ENCODE data around the gene TACSTD2.
A peak's percentile ranks its signal among the peaks of the same experiment; 100 is the strongest.
"Not testable (repeated sequence)": the region's sequence is repeated elsewhere in the genome, so short reads cannot be mapped to it uniquely, and the experiment has no call there.

The TACSTD2 gene, protein sequence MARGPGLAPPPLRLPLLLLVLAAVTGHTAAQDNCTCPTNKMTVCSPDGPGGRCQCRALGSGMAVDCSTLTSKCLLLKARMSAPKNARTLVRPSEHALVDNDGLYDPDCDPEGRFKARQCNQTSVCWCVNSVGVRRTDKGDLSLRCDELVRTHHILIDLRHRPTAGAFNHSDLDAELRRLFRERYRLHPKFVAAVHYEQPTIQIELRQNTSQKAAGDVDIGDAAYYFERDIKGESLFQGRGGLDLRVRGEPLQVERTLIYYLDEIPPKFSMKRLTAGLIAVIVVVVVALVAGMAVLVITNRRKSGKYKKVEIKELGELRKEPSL

DNA sequence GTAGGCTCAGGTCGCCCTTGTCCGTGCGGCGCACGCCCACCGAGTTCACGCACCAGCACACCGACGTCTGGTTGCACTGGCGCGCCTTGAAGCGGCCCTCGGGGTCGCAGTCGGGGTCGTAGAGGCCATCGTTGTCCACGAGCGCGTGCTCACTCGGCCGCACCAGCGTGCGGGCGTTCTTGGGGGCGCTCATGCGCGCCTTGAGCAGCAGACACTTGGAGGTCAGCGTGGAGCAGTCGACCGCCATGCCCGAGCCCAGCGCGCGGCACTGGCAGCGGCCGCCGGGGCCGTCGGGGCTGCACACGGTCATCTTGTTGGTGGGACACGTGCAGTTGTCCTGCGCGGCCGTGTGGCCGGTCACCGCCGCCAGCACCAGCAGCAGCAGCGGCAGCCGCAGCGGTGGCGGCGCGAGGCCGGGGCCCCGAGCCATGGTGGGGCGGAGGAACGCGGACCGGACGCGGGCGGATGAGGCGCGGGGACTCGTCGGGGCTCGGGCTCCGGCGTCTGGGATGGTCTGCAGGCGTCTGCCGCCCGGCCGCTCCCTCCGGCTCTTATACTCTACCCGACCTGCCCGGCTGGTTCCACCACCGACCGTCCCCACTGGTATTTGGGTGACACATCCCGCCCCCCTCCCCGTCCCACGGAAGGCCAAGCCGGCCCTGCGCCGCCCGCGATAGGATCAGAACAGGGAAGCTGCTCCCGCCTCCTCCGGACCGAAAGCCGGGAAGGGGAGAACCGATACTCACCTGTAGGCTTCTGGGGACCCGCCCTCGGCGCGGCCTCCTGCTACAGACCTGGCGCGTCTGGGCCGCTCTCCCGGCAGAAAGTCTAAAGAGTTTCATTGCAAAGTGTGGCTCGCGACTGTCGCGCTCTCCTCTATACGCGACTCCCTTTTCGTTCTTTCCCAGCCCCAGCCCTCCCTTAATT lies at the start of gene TACSTD2:
Gene TACSTD2, minus strand, starts transcription at position 526 of the 927 bp plus-strand sequence. Its CDS starts 96 bp downstream, at position 430.
- in situ Hi-C loops (cut with HindIII; ENCODE audit: low pct_ligation_motif_present, low pct_unique_long_range_greater_than_20kb, low sequenced_read_pairs), result no loop called here
- DNase-seq, result no peak

DNA sequence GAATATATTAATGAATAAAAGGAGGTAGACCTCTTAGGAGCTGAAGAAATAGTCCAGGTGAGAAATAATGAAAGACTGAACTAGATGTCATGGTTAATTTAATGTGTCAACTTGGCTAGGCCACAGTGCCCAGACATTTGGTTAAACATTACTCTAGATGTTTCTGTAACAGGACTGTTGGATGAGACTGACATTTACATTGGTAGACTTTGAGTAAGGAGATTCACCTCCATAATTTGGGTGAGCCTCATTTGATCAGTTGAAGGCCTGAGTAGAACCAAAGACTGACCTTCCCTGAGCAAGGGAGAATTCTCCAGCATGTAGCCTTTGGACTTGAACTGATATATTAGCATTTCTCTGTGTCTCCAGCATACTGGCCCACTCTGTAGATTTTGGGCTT lies 49.2 kb upstream of the TACSTD2 start:
- in situ Hi-C loops (cut with HindIII; ENCODE audit: low pct_ligation_motif_present, low pct_unique_long_range_greater_than_20kb, low sequenced_read_pairs), result no loop called here

DNA sequence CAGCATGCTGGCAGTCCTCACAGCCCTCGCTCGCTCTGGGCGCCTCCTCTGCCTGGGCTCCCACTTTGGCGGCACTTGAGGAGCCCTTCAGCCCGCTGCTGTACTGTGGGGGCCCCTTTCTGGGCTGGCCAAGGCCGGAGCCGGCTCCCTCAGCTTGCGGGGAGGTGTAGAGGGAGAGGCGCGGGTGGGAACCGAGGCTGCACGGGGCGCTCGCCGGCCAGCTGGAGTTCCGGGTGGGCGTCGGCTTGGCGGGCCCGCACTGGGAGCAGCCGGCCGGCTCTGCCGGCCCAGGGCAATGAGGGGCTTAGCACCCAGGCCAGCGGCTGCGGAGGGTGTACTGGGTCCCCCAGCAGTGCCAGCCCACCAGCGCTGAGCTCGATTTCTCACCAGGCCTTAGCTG lies 46.2 kb upstream of the TACSTD2 start:
- in situ Hi-C loops (cut with HindIII; ENCODE audit: low pct_ligation_motif_present, low pct_unique_long_range_greater_than_20kb, low sequenced_read_pairs); DNase-seq: not testable (repeated sequence)

More for the DNA sequence above, 49.2 kb upstream of the TACSTD2 start:
- DNase-seq, result no peak

DNA sequence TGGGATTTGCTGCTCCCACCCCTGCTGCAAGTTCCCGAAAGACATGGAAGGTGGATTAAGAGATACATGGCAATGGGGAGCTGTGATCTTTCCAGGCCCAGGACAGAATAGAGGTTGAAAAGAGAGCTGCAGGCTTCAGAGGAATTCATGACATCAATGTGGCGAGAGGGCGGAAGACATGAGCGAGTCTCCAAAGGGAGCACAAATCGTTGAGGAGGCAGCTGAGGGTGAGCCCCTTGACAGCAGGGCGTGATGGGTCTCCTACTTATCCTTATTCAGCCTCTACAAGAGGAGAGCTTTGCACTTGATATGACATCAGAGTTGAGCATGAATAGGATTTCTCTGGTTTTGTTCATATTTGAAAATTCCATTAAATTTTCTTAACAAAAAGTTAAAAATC lies 45.5 kb upstream of the TACSTD2 start:
- in situ Hi-C loops (cut with HindIII; ENCODE audit: low pct_ligation_motif_present, low pct_unique_long_range_greater_than_20kb, low sequenced_read_pairs), result no loop called here
- no peak for DNase-seq

DNA sequence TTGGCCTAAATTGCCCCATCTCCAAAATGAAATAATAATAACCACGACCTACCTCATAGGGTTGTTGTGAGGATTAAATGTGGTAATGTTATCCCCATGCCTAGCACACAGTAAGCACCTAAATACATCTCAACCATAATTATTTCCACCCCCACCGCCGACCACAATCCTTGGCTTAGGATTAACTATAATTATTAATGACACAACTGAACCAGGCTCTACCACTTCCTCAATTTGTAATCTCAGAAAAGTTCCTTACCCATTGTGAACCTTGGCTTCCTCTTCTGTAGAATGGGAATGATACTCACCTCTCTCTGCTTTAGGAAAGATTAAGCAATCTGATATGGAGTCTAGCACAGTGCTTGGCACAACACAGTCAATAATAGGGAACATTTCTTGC lies 44.3 kb upstream of the TACSTD2 start:
- in situ Hi-C loops (cut with HindIII; ENCODE audit: low pct_ligation_motif_present, low pct_unique_long_range_greater_than_20kb, low sequenced_read_pairs), result no loop called here
- no peak for DNase-seq

DNA sequence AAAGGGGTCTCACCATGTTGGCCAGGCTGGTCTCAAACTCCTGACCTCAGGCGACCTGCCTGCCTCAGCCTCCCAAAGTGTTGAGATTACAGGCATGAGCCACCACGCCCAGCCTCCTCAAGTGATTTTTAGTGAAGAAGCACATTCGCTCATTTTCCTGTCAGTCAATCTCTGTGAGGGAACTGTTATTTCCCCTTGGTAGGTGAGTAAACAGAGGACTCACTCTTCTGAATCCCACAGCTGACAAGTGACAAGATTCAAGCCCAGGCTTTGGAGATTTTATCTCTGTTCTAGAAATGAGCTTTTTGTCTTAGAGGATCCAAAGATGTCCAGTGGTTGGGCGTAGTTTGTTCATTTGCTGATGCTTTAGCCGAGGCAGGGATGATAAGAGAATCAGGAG lies 43.9 kb upstream of the TACSTD2 start:
- no peak for DNase-seq
- in situ Hi-C loops (cut with HindIII; ENCODE audit: low pct_ligation_motif_present, low pct_unique_long_range_greater_than_20kb, low sequenced_read_pairs), result no loop called here

DNA sequence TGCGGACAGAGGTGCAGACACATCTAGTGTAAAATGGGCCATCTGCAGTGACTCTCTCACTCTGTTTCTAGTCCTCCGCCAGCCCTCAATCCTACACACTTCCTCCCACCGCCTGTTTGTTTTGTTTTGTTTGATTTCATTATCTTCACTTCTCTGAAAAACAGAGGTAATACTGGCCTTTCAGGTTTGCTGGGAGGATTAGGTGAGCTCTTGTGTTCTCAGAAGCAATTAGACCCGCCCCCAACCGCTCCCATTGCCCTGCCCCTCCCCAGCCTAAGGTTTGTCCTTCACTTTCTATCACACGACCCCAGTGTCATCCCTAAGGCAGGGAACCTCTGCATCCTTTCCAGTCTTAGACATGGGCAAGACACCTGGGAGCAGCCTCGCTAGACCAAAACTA lies 43.2 kb upstream of the TACSTD2 start:
- no peak for DNase-seq
- in situ Hi-C loops (cut with HindIII; ENCODE audit: low pct_ligation_motif_present, low pct_unique_long_range_greater_than_20kb, low sequenced_read_pairs), result no loop called here

DNA sequence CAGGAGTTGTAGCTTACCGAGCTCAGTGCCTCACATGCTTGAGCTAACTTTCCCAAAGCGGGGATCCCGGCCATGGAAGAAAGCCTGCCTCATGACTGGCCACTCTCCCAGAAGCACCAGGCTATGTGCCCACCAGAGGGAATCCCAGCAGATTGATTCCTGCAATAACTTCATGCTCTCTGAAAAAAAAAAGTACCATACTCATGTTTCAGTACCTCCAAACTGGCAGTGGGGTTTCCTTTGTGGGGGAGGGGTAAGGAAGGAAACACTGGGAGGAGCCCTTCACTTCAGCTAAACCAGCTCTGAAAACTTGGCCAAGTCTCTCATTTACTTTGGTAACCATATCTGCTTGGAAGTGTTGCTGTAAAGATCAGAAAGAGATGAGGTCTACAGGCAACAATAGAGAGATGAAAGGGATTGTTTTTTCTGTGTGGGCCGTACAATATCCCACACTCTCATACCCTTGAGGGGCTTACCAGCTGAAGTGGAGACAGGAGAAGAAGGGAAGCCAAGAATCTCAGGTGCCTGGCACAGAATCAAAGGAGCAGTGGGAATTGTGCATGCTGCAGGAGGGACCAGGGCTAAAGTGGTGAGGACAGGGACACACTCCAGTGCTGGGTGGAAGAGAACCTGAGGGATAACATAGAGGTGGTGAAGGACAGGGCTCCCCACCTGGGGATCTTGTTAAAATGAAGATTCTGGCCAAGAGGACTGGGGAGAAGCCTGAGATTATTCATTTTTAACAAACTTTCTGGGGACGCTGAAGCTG lies 42.4 kb upstream of the TACSTD2 start:
- in situ Hi-C loops (cut with HindIII; ENCODE audit: low pct_ligation_motif_present, low pct_unique_long_range_greater_than_20kb, low sequenced_read_pairs), result no loop called here
- no peak for DNase-seq

DNA sequence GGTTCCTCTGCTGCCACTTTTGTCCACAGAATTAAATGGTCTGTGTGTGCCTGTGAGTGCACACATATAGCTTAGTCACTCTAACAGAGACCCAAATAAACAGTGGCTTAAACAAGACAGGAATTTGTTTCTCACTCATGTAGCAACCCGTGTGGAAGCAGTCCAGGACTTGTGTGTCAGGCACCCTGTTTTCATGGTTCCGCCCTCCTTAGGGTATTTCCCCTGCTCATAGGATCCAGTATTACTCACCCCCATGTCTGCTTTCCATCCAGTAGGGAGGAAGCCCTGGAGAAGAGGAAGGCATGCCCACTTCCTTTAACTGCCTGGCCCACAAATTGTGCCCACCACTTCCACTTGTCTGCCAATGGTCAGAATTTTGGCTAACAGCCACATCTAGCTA lies 41.3 kb upstream of the TACSTD2 start:
- peak; percentile 53 for DNase-seq
- in situ Hi-C loops (cut with HindIII; ENCODE audit: low pct_ligation_motif_present, low pct_unique_long_range_greater_than_20kb, low sequenced_read_pairs), result no loop called here

DNA sequence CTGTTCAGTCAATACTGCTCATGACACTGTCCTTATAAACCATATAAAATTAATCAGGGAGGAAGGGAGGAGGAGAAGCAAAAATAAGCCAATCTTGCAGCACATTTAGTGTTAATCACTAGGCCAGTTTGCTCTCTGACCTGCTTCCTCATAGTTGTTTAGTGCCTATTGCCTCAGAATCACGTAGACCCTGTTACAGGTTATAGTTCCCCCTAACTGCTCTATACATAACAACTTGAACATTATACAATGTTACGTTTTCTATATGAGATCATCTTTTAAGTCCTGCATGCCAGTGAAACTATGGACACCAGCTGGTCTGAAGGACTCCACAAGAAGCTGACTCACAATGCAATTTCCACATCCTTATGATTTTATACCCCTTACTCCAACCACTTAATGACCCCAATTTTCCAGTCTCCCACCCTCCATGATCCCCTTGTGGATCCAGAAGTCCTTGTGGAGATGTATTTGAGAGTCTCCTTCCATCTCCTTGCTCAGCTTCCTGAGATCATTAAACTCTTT lies 34.9 kb upstream of the TACSTD2 start:
- in situ Hi-C loops (cut with HindIII; ENCODE audit: low pct_ligation_motif_present, low pct_unique_long_range_greater_than_20kb, low sequenced_read_pairs), result no loop called here
- DNase-seq, result no peak

DNA sequence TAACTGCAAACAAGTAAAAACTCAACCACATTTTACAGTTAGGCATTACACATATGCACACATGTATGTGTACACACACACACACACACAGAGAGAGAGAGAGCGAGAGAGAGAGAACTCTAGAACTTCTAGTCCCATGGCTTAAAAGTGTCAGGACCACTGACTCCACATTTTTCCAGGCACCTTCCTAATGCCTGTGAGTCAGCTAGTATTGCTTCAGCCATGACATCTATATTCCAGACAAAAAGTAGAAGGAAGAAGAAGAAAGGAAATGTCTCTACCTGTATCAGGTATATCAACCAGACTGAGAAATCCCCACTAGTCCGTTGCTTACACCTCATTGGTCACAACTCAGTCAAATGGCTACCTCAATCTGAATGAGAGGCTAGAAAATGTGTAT lies 31.9 kb upstream of the TACSTD2 start:
- no peak for DNase-seq
- in situ Hi-C loops (cut with HindIII; ENCODE audit: low pct_ligation_motif_present, low pct_unique_long_range_greater_than_20kb, low sequenced_read_pairs), result no loop called here

DNA sequence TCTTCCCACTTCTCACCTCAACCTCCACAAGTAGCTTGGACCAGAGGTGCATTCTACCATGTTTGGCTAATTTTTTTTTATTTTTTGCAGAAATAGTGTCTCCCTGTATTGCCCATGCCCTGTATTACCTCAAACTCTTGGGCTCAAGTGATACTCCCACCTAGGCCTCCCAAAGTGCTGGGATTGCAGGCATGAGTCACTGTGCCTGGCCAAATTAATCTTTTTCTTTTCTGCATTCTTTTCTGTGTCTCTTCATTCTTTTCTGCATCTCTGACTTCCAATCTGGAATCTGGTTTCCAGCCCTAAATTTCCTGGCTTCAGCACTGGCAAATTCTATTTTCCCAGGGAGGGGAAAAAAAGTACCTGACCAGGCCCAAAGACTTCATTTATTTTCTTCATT lies 31.2 kb upstream of the TACSTD2 start:
- DNase-seq, result no peak
- in situ Hi-C loops (cut with HindIII; ENCODE audit: low pct_ligation_motif_present, low pct_unique_long_range_greater_than_20kb, low sequenced_read_pairs), result no loop called here

DNA sequence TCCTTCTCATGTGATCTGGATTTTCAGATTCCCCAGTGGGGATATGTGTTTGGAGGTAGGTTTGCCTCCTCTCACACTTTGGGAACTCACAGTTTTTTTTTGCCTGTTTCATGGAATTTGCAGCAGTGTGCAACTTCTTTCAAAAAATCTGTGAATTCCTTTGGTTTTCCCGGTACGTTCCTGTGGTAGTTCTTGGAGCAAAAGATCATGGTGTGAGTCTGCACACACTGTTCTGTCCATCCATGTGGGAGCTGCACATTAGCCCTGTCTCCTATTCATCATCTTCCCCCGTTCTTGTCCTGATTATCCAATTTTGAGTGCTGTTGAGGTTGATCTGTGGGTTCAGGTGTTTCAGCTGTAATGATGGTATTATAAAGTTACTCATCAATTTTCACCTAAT lies 30.3 kb upstream of the TACSTD2 start:
- no peak for DNase-seq
- in situ Hi-C loops (cut with HindIII; ENCODE audit: low pct_ligation_motif_present, low pct_unique_long_range_greater_than_20kb, low sequenced_read_pairs), result no loop called here

DNA sequence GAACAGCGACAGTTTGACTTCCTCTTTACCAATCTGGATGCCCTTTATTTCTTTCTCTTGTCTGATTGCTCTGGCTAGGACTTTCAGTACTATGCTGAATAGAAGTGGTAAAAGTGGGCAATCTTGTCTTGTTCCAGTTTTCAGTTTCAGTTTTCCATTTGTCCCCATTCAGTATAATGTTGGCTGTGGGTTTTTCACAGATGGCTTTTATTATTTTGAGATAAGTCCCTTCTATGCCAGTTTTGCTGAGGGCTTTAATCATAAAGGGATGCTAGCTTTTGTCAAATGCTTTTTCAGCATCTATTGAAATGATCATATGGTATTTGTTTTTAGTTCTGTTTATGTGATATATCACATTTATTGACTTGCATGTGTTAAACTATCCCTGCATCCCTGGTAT lies 24.9 kb upstream of the TACSTD2 start:
- DNase-seq; in situ Hi-C loops (cut with HindIII; ENCODE audit: low pct_ligation_motif_present, low pct_unique_long_range_greater_than_20kb, low sequenced_read_pairs): not testable (repeated sequence)

DNA sequence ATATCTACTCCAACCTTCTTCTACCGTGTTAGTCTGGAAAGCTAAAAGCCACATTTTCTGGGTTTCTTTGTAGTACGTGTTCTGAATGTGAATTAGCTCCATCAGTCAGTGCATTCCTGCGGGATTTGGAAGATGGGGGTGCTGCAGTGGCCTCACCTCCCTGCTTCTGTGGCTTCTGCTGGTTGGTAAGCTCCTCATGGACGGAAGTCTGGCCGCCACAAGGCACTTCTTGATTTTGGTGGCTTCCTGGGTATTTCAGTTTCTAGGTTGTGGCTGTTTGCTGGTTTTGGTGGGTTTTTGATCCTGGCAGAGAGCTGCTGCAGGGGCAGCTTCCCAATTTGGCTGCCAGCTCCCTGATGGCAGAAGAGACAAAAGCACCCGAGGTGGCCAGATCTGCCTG lies 20.9 kb upstream of the TACSTD2 start:
- DNase-seq, result no peak
- in situ Hi-C loops (cut with HindIII; ENCODE audit: low pct_ligation_motif_present, low pct_unique_long_range_greater_than_20kb, low sequenced_read_pairs), result no loop called here

DNA sequence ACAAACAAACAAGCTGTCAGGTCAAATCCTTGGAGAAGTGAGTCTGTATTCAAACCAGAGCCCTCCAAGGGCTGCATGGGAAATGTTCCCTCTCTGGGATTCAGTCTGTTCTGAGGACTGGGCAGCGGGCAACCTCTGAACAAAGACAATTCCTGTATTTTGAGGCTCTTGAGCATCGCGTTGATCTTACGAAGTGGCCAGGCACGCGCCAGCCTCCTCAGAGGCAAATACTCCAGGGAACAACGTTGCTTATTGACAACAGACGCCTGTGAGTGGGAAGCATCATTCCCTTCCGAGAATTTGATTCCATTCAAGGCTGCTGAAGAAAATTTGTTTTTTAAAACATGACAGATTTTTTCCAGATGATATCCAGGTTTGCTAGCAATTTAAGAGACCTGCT lies 20.0 kb upstream of the TACSTD2 start:
- in situ Hi-C loops (cut with HindIII; ENCODE audit: low pct_ligation_motif_present, low pct_unique_long_range_greater_than_20kb, low sequenced_read_pairs), result no loop called here
- no peak for DNase-seq

DNA sequence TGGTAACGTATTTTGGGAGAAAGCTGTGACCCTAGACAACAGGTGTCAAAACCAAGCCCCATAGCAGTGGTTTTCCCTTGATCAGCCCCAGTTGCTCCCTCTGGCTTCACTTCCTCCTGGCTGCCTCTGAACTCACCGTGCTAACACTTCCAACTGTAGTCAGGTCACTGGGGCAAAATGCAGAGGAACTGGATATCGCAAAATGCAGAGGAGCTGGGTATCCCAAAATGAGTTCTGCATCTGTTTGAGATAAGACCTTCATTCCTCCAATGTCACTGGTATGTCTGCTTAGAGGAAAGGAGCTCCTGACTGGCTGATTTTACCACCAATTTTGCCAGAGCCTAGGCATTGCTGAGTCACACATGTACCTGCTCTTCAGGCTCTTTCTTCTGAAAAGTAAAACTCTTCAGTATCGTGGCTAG lies 19.6 kb upstream of the TACSTD2 start:
- DNase-seq, result no peak

DNA sequence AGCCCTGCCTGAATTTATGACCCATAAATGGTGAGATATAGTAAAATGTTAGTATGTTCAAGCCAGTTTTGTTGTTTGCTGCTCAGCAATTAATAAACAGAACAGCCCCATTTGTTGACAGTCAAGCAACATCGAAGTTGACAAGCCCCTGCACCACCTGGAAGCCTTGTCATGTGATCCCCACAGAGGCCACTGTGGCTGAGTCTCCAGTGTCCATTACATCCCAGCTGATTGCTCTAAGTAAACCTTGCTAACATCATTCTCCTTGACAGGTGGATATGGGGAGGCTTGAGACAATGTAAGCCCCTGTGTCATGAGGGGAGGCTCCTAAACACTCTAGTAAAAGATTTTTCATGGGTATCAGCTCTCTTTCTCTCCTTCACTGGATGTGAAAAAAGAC lies 17.5 kb upstream of the TACSTD2 start:
- no peak for DNase-seq
- in situ Hi-C loops (cut with HindIII; ENCODE audit: low pct_ligation_motif_present, low pct_unique_long_range_greater_than_20kb, low sequenced_read_pairs), result no loop called here

More for the DNA sequence above, 19.6 kb upstream of the TACSTD2 start:
- in situ Hi-C loops (cut with HindIII; ENCODE audit: low pct_ligation_motif_present, low pct_unique_long_range_greater_than_20kb, low sequenced_read_pairs), result no loop called here
